ENCODE results near the gene PPM1A. TPM values are rescaled to one million over a fixed set of nuclear protein-coding genes. Genes with fewer than 3 reads are reported as not detected.

The PPM1A gene
- polyA plus RNA-seq, 3 donors: 18.4 to 34.1 (median 21.5) TPM

- peak overlapping the region in 1 of 2 donors; percentile 30 for H3K27ac ChIP-seq (ENCODE audit: low read depth in 1 of 2, low read length in 2 of 2)
- peak in 1 of 3 donors; percentile 10 for DNase-seq
- H3K9me3 ChIP-seq (replicated peaks in 1 of 2; ENCODE audit: control insufficient read depth in 1 of 2, insufficient read depth in 1 of 2, low read length in 2 of 2): no peaks in the 10 kb centered on the region
- H3K4me3 ChIP-seq (replicated peaks in 1 of 3; ENCODE audit: low read depth in 2 of 3, low read length in 3 of 3): no peak overlapping the region
- Mint-ChIP-seq H3K27ac (no peak overlapping the region), H3K4me3 (no peak overlapping the region), H3K9me3 (no peaks in the 10 kb centered on the region), H3K36me3 (peaks cover 33 to 39% of the 10 kb centered on the region in 2 donors), H3K4me1 (peaks cover 4% of the 10 kb centered on the region), H3K27me3 (ENCODE audit: low read depth in 3 of 3) (no peaks in the 10 kb centered on the region)
- no peaks in the 10 kb centered on the region for H3K79me2 ChIP-seq (ENCODE audit: insufficient read depth, low read length)
- H3K4me2 ChIP-seq (replicated peaks; ENCODE audit: extremely low read depth, low read length, poor library complexity, severe bottlenecking): no peak overlapping the region
- H4K20me1 ChIP-seq (ENCODE audit: insufficient read depth, low read length): no peaks in the 10 kb centered on the region
- H3K9ac ChIP-seq (ENCODE audit: insufficient read depth, low read length, poor library complexity, severe bottlenecking): no peak overlapping the region
- no CpG with 5 or more reads among the region's 3 CpGs for WGBS (ENCODE audit: insufficient coverage)
- H3K27me3 ChIP-seq (ENCODE audit: control insufficient read depth in 2 of 2, insufficient read depth in 2 of 2, low read length in 2 of 2): no peaks in the 10 kb centered on the region
- TF ChIP-seq, protein P1, sequence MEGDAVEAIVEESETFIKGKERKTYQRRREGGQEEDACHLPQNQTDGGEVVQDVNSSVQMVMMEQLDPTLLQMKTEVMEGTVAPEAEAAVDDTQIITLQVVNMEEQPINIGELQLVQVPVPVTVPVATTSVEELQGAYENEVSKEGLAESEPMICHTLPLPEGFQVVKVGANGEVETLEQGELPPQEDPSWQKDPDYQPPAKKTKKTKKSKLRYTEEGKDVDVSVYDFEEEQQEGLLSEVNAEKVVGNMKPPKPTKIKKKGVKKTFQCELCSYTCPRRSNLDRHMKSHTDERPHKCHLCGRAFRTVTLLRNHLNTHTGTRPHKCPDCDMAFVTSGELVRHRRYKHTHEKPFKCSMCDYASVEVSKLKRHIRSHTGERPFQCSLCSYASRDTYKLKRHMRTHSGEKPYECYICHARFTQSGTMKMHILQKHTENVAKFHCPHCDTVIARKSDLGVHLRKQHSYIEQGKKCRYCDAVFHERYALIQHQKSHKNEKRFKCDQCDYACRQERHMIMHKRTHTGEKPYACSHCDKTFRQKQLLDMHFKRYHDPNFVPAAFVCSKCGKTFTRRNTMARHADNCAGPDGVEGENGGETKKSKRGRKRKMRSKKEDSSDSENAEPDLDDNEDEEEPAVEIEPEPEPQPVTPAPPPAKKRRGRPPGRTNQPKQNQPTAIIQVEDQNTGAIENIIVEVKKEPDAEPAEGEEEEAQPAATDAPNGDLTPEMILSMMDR (IDR thresholded peaks at IDR 0.05): no peak
- intact Hi-C loops (cut with micrococcal nuclease): no loop called here
- no peak overlapping the region for H2AFZ ChIP-seq (ENCODE audit: insufficient read depth, low read depth, low read length, poor library complexity, severe bottlenecking)
- peaks cover 33 to 61% of the 10 kb centered on the region in 2 donors for H3K36me3 ChIP-seq (replicated peaks in 1 of 2; ENCODE audit: control insufficient read depth in 1 of 2, insufficient read depth in 2 of 2, low read length in 2 of 2)
- peaks cover 4 to 9% of the 10 kb centered on the region in 2 donors for H3K4me1 ChIP-seq (ENCODE audit: control insufficient read depth in 1 of 2, insufficient read depth in 2 of 2, low read length in 2 of 2)
Observed at GRCh38 chr14:60294411-60295069, 45.5 kb downstream of the PPM1A start.

DNA sequence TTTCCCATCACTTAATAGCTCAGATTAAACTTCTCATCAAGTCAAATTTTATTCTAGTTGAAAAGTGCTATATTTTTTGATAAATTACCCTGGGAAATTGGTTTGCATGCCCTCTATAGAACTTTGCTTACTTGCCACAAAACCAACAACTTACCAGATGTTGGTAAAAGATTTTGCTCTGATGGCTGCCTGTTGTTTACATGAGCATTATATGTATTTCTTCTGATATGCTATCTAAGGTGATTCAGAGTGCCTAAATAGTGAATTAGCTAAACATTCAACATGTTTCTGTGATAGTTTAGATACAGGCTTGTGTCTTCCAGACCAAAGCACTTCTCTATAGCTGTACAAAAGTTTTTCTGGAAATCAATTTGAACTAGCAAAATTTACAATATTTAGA, 51.0 kb downstream of the PPM1A start:
- intact Hi-C loops (cut with micrococcal nuclease): no loop called here
- no peak overlapping the region for H3K9ac ChIP-seq (ENCODE audit: insufficient read depth, low read length, poor library complexity, severe bottlenecking)
- H3K27ac Mint-ChIP-seq: no peak overlapping the region
- DNase-seq: no peak
- H3K79me2 ChIP-seq (ENCODE audit: insufficient read depth, low read length): no peaks in the 10 kb centered on the region
- no peaks in the 10 kb centered on the region for H3K9me3 ChIP-seq (replicated peaks in 1 of 2; ENCODE audit: control insufficient read depth in 1 of 2, insufficient read depth in 1 of 2, low read length in 2 of 2)
- H3K27me3 Mint-ChIP-seq (ENCODE audit: low read depth in 3 of 3): peaks cover 0 to 2% (median 0%) of the 10 kb centered on the region in 3 donors
- H3K4me3 Mint-ChIP-seq: no peak overlapping the region
- no peak overlapping the region for H3K27ac ChIP-seq (ENCODE audit: low read depth in 1 of 2, low read length in 2 of 2)
- no peaks in the 10 kb centered on the region for H3K4me1 Mint-ChIP-seq
- H3K4me2 ChIP-seq (replicated peaks; ENCODE audit: extremely low read depth, low read length, poor library complexity, severe bottlenecking): no peak overlapping the region
- H3K36me3 ChIP-seq (replicated peaks in 1 of 2; ENCODE audit: control insufficient read depth in 1 of 2, insufficient read depth in 2 of 2, low read length in 2 of 2): peaks cover 0 to 17% of the 10 kb centered on the region in 2 donors
- TF ChIP-seq, protein P1 (IDR thresholded peaks at IDR 0.05): no peak
- H3K9me3 Mint-ChIP-seq: peaks cover 0 to 2% (median 0%) of the 10 kb centered on the region in 7 donors
- H3K4me1 ChIP-seq (ENCODE audit: control insufficient read depth in 1 of 2, insufficient read depth in 2 of 2, low read length in 2 of 2): no peaks in the 10 kb centered on the region
- no peak overlapping the region for H2AFZ ChIP-seq (ENCODE audit: insufficient read depth, low read depth, low read length, poor library complexity, severe bottlenecking)
- H3K27me3 ChIP-seq (ENCODE audit: control insufficient read depth in 2 of 2, insufficient read depth in 2 of 2, low read length in 2 of 2): no peaks in the 10 kb centered on the region
- peaks cover 4% of the 10 kb centered on the region for H4K20me1 ChIP-seq (ENCODE audit: insufficient read depth, low read length)
- no peak overlapping the region for H3K4me3 ChIP-seq (replicated peaks in 1 of 3; ENCODE audit: low read depth in 2 of 3, low read length in 3 of 3)
- peaks cover 9 to 10% of the 10 kb centered on the region in 2 donors for H3K36me3 Mint-ChIP-seq

Data from CD14-positive monocyte (primary cell).